ENCODE data around the gene TMIE.

- no peak for TF ChIP-seq CTCF (IDR thresholded peaks at IDR 0.05)
- no peak for TF ChIP-seq POLR2A (IDR thresholded peaks at IDR 0.05)
Observed at GRCh38 chr3:46719044-46719565, 17.9 kb downstream of the TMIE start.

Measured in uterus (tissue), 2 donors.